Caco-2 (cell line): ENCODE data around the gene GRID1. TPM values are rescaled to one million over a fixed set of nuclear protein-coding genes. Genes with fewer than 3 reads are reported as not detected.

Experiments used
- BruUV-seq: library from RNA; stranded (reverse); fragments of 400-500 nt; replicated peaks from 2 replicates; lab custom pipeline; 2021; lab: Mats Ljungman, UMichigan
- CTCF ChIA-PET: fragments of 300-600 bp; sonication (Branson Sonifier 250); formaldehyde crosslinking; loops from one replicate; lab custom pipeline; 2022; ENCODE audit warnings: antibody characterized with exemption; lab: Charles Lee
- POLR2A ChIA-PET: fragments of 300-600 bp; sonication (Branson Sonifier 250); formaldehyde crosslinking; loops from one replicate; lab custom pipeline; 2022; ENCODE audit warnings: antibody characterized with exemption; lab: Charles Lee
- DNase-seq, 2 experiments: peaks; one replicate each; pipeline versions ENCODE4 v3.0.0 to v3.0.0-alpha.2; 2020 to 2022
- H3K27me3 ChIP-seq: replicated peaks from 2 replicates; pipeline ENCODE4 v1.6.0; 2011; ENCODE audit warnings: low read length; ENCODE audit not compliant: control insufficient read depth, insufficient read depth
- H3K36me3 ChIP-seq: 2 replicates; pipeline ENCODE4 v1.5.1; 2011; ENCODE audit warnings: low read length; ENCODE audit not compliant: control insufficient read depth, insufficient read depth
- H3K4me1 ChIP-seq: fragments of 250-450 bp; sonication (Bioruptor Pico); 2 replicates; pipeline ENCODE4 v1.5.1; 2020; ENCODE audit warnings: mild to moderate bottlenecking
- H3K4me3 ChIP-seq: 2 replicates; pipeline ENCODE4 v1.5.1; 2011; ENCODE audit warnings: low read depth, mild to moderate bottlenecking, control low read depth, low read length
- H3K9me3 ChIP-seq: fragments of 250-450 bp; sonication (Bioruptor Pico); 2 replicates; pipeline ENCODE4 v1.5.1; 2020; ENCODE audit warnings: mild to moderate bottlenecking, moderate library complexity
- H3K27ac Mint-ChIP-seq: one replicate; pipeline ENCODE4 v1.8.0; 2022; ENCODE audit warnings: mixed read lengths; ENCODE audit not compliant: unreplicated experiment
- H3K27me3 Mint-ChIP-seq: one replicate; pipeline ENCODE4 v1.8.0; 2022; ENCODE audit warnings: mixed read lengths; ENCODE audit not compliant: insufficient read depth, unreplicated experiment
- H3K36me3 Mint-ChIP-seq: one replicate; pipeline ENCODE4 v1.8.0; 2022; ENCODE audit warnings: mild to moderate bottlenecking, mixed read lengths; ENCODE audit not compliant: insufficient read depth, unreplicated experiment
- H3K4me1 Mint-ChIP-seq: one replicate; pipeline ENCODE4 v1.8.0; 2022; ENCODE audit warnings: low read depth, mixed read lengths; ENCODE audit not compliant: unreplicated experiment
- H3K4me3 Mint-ChIP-seq: one replicate; pipeline ENCODE4 v1.8.0; 2022; ENCODE audit warnings: mild to moderate bottlenecking, moderate library complexity, mixed read lengths; ENCODE audit not compliant: unreplicated experiment
- H3K9me3 Mint-ChIP-seq: one replicate; pipeline ENCODE4 v1.8.0; 2022; ENCODE audit warnings: mixed read lengths; ENCODE audit not compliant: unreplicated experiment
- intact Hi-C: fragments of 100-400 bp; cut with micrococcal nuclease; formaldehyde crosslinking; loops from one replicate; pipeline ENCODE4 v1.10.0; 2022; ENCODE audit not compliant: unreplicated experiment
- total RNA-seq: library from RNA; stranded (reverse); gene quantifications from 2 replicates; pipeline ENCODE4 v1.2.3, GENCODE V29; 2022
- TF ChIP-seq, protein P1 (sequence below), 2 experiments: fragments of 200-600 bp in 1 of 2; IDR thresholded peaks; 1 replicate in 1 of 2; 2 replicates in 1 of 2; pipeline versions ENCODE4 v1.5.1 to v1.8.0; 2011 to 2022; ENCODE audit warnings: antibody characterized with exemption in 1 of 2, control low read depth in 1 of 2, inconsistent platforms in 1 of 2, low read depth in 1 of 2, low read length in 1 of 2, mild to moderate bottlenecking in 1 of 2, moderate library complexity in 1 of 2; ENCODE audit not compliant: insufficient read depth in 1 of 2, severe bottlenecking in 1 of 2, unreplicated experiment in 1 of 2

GRID1 gene
- total RNA-seq, 1 experiment from 2014 or later, result 8.0 TPM

DNA sequence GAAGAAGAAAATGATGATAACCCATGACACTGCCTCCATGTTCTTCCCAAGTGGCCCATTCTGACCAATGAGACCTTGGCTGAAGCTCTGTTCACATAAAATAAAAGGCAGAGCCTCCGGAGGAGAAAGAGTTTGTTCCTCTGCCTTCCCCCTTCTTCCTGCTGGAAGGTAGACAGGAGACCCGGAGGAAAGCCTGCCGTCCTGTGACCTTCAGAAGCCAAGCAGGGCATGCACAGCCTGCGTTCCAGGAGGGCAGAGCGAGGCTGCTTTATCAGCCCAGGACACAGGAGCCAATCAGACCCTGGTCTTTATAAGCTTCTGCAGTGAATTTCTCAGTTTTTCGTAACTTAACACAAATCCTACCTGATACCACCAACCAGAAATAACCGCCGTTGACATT, 8.6 kb upstream of the GRID1 start:
- Mint-ChIP-seq H3K27me3 (peaks cover 10% of the 10 kb centered on the region), H3K4me3 (no peak overlapping the region)
- H3K27me3 ChIP-seq, result no peaks in the 10 kb centered on the region

DNA sequence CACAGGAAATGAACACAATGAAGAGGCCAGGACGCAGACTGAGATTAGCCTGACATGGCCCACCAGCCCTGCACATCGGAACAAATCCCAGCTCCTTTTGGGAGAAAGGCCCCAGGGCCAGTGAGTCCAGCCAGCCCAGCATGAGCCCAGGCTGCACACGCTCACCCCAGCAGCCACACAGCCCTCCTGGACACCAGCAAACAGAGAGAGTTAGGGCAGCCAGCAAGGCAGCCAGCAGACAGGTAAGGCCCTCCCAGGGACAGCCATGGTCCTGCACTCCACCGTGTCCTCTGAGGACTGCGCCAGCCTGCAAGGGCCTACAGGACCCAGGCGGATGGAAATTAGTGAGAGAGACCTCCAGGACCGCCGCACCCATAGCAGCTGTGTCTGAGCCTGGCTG, 8.1 kb upstream of the GRID1 start:
- CTCF ChIA-PET, result interaction anchor here (2.1 kb wide), 1 partner anchor 26 kb away, joined by 10 read pairs; no protein-coding TSS in a partner anchor
- no peak overlapping the region for H3K27ac Mint-ChIP-seq
- DNase-seq, result no peak
- H3K27me3 Mint-ChIP-seq, result peaks cover 10% of the 10 kb centered on the region
- Histone ChIP-seq H3K36me3 (no peaks in the 10 kb centered on the region), H3K27me3 (no peaks in the 10 kb centered on the region), H3K4me3 (no peak overlapping the region), H3K9me3 (no peaks in the 10 kb centered on the region), H3K4me1 (peaks cover 4% of the 10 kb centered on the region; the same call in 1 of the 2 replicates)
- no TSS peak for BruUV-seq
- H3K9me3 Mint-ChIP-seq, result no peaks in the 10 kb centered on the region
- H3K36me3 Mint-ChIP-seq, result no peaks in the 10 kb centered on the region
- no peak overlapping the region for H3K4me3 Mint-ChIP-seq
- TF ChIP-seq, protein P1, sequence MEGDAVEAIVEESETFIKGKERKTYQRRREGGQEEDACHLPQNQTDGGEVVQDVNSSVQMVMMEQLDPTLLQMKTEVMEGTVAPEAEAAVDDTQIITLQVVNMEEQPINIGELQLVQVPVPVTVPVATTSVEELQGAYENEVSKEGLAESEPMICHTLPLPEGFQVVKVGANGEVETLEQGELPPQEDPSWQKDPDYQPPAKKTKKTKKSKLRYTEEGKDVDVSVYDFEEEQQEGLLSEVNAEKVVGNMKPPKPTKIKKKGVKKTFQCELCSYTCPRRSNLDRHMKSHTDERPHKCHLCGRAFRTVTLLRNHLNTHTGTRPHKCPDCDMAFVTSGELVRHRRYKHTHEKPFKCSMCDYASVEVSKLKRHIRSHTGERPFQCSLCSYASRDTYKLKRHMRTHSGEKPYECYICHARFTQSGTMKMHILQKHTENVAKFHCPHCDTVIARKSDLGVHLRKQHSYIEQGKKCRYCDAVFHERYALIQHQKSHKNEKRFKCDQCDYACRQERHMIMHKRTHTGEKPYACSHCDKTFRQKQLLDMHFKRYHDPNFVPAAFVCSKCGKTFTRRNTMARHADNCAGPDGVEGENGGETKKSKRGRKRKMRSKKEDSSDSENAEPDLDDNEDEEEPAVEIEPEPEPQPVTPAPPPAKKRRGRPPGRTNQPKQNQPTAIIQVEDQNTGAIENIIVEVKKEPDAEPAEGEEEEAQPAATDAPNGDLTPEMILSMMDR (IDR thresholded peaks at IDR 0.05; ENCODE audit: insufficient read depth in 1 of 2, low read depth in 1 of 2, low read length in 1 of 2, severe bottlenecking in 1 of 2, unreplicated experiment in 1 of 2), result no peak
- no peaks in the 10 kb centered on the region for H3K4me1 Mint-ChIP-seq
- POLR2A ChIA-PET, result no interaction called here
- intact Hi-C loops, result loop anchor here (10.0 kb wide), 3 partner anchors 270 to 1150 kb away; no protein-coding TSS in a partner anchor

More for the DNA sequence above, 8.6 kb upstream of the GRID1 start:
- Mint-ChIP-seq H3K36me3 (no peaks in the 10 kb centered on the region), H3K9me3 (no peaks in the 10 kb centered on the region), H3K4me1 (no peaks in the 10 kb centered on the region), H3K27ac (no peak overlapping the region)
- H3K9me3 ChIP-seq, result no peaks in the 10 kb centered on the region
- no peaks in the 10 kb centered on the region for H3K36me3 ChIP-seq
- ChIA-PET CTCF (interaction anchor here (2.1 kb wide), 1 partner anchor 26 kb away, joined by 10 read pairs; no protein-coding TSS in a partner anchor), POLR2A (no interaction called here)
- no peak for DNase-seq
- BruUV-seq, result no TSS peak
- H3K4me3 ChIP-seq, result no peak overlapping the region
- intact Hi-C loops, result loop anchor here (10.0 kb wide), 3 partner anchors 270 to 1150 kb away; no protein-coding TSS in a partner anchor
- TF ChIP-seq, protein P1 (IDR thresholded peaks at IDR 0.05; ENCODE audit: insufficient read depth in 1 of 2, low read depth in 1 of 2, low read length in 1 of 2, severe bottlenecking in 1 of 2, unreplicated experiment in 1 of 2), result no peak
- peaks cover 4% of the 10 kb centered on the region; the same call in 1 of the 2 replicates for H3K4me1 ChIP-seq

DNA sequence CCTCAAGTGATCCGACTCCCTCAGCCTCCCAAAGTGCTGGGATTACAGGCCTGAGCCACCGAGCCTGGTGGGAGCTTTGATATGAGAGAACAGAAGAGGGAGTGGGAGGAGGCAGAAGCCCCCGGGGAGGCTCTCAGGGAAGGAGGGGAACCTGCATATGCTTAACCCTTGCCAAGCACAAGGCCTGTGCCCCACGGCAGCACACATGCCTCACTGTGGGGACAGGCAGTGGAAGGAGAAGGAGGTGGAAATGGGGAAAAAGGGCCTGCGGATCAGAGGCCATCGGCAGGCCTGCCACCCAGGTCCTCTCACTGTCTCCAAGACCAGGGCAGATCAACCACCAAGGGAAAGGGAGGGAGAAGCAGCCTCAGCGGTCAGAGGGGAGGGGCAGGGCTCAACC, 7.2 kb upstream of the GRID1 start:
- peaks cover 10% of the 10 kb centered on the region for H3K27me3 Mint-ChIP-seq
- DNase-seq, result no peak
- peaks cover 4% of the 10 kb centered on the region; the same call in 1 of the 2 replicates for H3K4me1 ChIP-seq
- H3K36me3 Mint-ChIP-seq, result no peaks in the 10 kb centered on the region
- intact Hi-C loops, result loop anchor here (10.0 kb wide), 3 partner anchors 269 to 1149 kb away; no protein-coding TSS in a partner anchor
- no TSS peak for BruUV-seq
- CTCF ChIA-PET, result interaction anchor here (2.1 kb wide), 1 partner anchor 25 kb away, joined by 10 read pairs; no protein-coding TSS in a partner anchor
- H3K4me3 Mint-ChIP-seq, result no peak overlapping the region
- no peak overlapping the region for H3K4me3 ChIP-seq
- TF ChIP-seq, protein P1 (IDR thresholded peaks at IDR 0.05; ENCODE audit: insufficient read depth in 1 of 2, low read depth in 1 of 2, low read length in 1 of 2, severe bottlenecking in 1 of 2, unreplicated experiment in 1 of 2), result no peak
- H3K9me3 ChIP-seq, result no peaks in the 10 kb centered on the region
- H3K9me3 Mint-ChIP-seq, result no peaks in the 10 kb centered on the region
- no peaks in the 10 kb centered on the region for H3K36me3 ChIP-seq
- H3K27me3 ChIP-seq, result no peaks in the 10 kb centered on the region
- H3K27ac Mint-ChIP-seq, result no peak overlapping the region
- POLR2A ChIA-PET, result no interaction called here
- no peaks in the 10 kb centered on the region for H3K4me1 Mint-ChIP-seq
